Smooth muscle cell (in vitro differentiated cells): ENCODE measurements around the gene VAMP4. TPM values are rescaled to one million over a fixed set of nuclear protein-coding genes. Genes with fewer than 3 reads are reported as not detected.

Source experiments
- DNase-seq: peaks from one replicate; lab custom pipeline; 2025; ENCODE audit not compliant: unreplicated experiment; lab: John Stamatoyannopoulos, UW
- H2AFZ ChIP-seq: fragments of 200-600 bp; sonication (generic); 2 replicates; pipeline ENCODE4 v1.6.0; 2016; ENCODE audit warnings: antibody characterized with exemption, low read depth, mild to moderate bottlenecking
- H3F3A ChIP-seq: fragments of 200-600 bp; sonication (generic); 2 replicates; pipeline ENCODE4 v1.6.0; 2017; ENCODE audit warnings: antibody characterized with exemption, low read depth
- H3K27ac ChIP-seq: fragments of 200-600 bp; sonication (generic); 2 replicates; pipeline ENCODE4 v1.5.1; 2016; ENCODE audit warnings: low read depth, mild to moderate bottlenecking
- H3K27me3 ChIP-seq: fragments of 200-600 bp; sonication (generic); 2 replicates; pipeline ENCODE4 v1.6.1; 2016; ENCODE audit warnings: low read depth, mild to moderate bottlenecking
- H3K36me3 ChIP-seq: fragments of 200-600 bp; sonication (generic); 2 replicates; pipeline ENCODE4 v1.5.1; 2016; ENCODE audit warnings: low read depth
- H3K4me1 ChIP-seq: fragments of 200-600 bp; sonication (generic); 2 replicates; pipeline ENCODE4 v1.5.1; 2016; ENCODE audit warnings: low read depth
- H3K4me2 ChIP-seq: fragments of 200-600 bp; sonication (generic); 2 replicates; pipeline ENCODE4 v1.6.0; 2016; ENCODE audit warnings: mild to moderate bottlenecking
- H3K4me3 ChIP-seq: fragments of 200-600 bp; sonication (generic); 2 replicates; pipeline ENCODE4 v1.5.1; 2016; ENCODE audit warnings: mild to moderate bottlenecking
- H3K79me2 ChIP-seq: fragments of 200-600 bp; sonication (generic); 2 replicates; pipeline ENCODE4 v1.6.0; 2016; ENCODE audit warnings: low read depth, mild to moderate bottlenecking
- H3K9ac ChIP-seq: fragments of 200-600 bp; sonication (generic); 2 replicates; pipeline ENCODE4 v1.6.0; 2016; ENCODE audit warnings: low read depth
- H3K9me3 ChIP-seq: fragments of 200-600 bp; sonication (generic); replicated peaks from 2 replicates; pipeline ENCODE4 v1.5.1; 2016; ENCODE audit warnings: low read depth
- H4K20me1 ChIP-seq: fragments of 200-600 bp; sonication (generic); 2 replicates; pipeline ENCODE4 v1.6.0; 2016; ENCODE audit warnings: low read depth
- WGBS: methylation state at CpG from one replicate; pipeline ENCODE4 v1.1.7; 2016; ENCODE audit warnings: low lambda C conversion rate; 5-methylcytosine and 5-hydroxymethylcytosine counted together
- polyA plus RNA-seq: library from polyadenylated mRNA; unstranded; fragments of >200 nt; fragmentation: Nextera tagmentation; extraction: Ambion mirVana; gene quantifications from 2 replicates; pipeline ENCODE4 v1.2.1, GENCODE V29; 2016
- total RNA-seq: library from RNA; depleted of rRNA; stranded (reverse); fragments of >200 nt; gene quantifications from 2 replicates; pipeline ENCODE4 v1.2.3, GENCODE V29; 2014
- TF ChIP-seq, protein P1 (sequence below): fragments of 200-600 bp; sonication (generic); IDR thresholded peaks from 2 replicates; pipeline ENCODE4 v1.5.1; 2017; ENCODE audit warnings: borderline replicate concordance, mild to moderate bottlenecking, antibody characterized with exemption; ENCODE audit not compliant: insufficient read depth, poor library complexity, severe bottlenecking

VAMP4 gene
- total and polyA plus RNA-seq, 2 experiments from 2014 or later, result 15.2 to 17.4 TPM

- no peak for DNase-seq
- Histone ChIP-seq H3F3A (no peaks in the 10 kb centered on the region), H3K9me3 (no peaks in the 10 kb centered on the region), H4K20me1 (no peaks in the 10 kb centered on the region), H2AFZ (peak overlapping the region; percentile 40), H3K4me1 (peaks cover 6% of the 10 kb centered on the region), H3K4me3 (no peak overlapping the region), H3K4me2 (peak overlapping the region; percentile 27), H3K27me3 (no peaks in the 10 kb centered on the region), H3K36me3 (no peaks in the 10 kb centered on the region), H3K9ac (no peak overlapping the region), H3K27ac (no peak overlapping the region), H3K79me2 (no peaks in the 10 kb centered on the region)
- TF ChIP-seq, protein P1, sequence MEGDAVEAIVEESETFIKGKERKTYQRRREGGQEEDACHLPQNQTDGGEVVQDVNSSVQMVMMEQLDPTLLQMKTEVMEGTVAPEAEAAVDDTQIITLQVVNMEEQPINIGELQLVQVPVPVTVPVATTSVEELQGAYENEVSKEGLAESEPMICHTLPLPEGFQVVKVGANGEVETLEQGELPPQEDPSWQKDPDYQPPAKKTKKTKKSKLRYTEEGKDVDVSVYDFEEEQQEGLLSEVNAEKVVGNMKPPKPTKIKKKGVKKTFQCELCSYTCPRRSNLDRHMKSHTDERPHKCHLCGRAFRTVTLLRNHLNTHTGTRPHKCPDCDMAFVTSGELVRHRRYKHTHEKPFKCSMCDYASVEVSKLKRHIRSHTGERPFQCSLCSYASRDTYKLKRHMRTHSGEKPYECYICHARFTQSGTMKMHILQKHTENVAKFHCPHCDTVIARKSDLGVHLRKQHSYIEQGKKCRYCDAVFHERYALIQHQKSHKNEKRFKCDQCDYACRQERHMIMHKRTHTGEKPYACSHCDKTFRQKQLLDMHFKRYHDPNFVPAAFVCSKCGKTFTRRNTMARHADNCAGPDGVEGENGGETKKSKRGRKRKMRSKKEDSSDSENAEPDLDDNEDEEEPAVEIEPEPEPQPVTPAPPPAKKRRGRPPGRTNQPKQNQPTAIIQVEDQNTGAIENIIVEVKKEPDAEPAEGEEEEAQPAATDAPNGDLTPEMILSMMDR, result no peak
- WGBS, result 82% methylated on average over 6 of the region's 6 CpGs
Observed at GRCh38 chr1:171655746-171656116, 86.1 kb downstream of the VAMP4 start.

- Histone ChIP-seq H3F3A (no peaks in the 10 kb centered on the region), H3K4me3 (no peak overlapping the region), H3K9ac (no peak overlapping the region), H3K4me2 (peak overlapping the region; percentile 27), H3K79me2 (no peaks in the 10 kb centered on the region), H3K27ac (no peak overlapping the region), H3K36me3 (no peaks in the 10 kb centered on the region), H3K27me3 (no peaks in the 10 kb centered on the region), H2AFZ (peak overlapping the region; percentile 40), H3K9me3 (no peaks in the 10 kb centered on the region), H4K20me1 (no peaks in the 10 kb centered on the region), H3K4me1 (peaks cover 6% of the 10 kb centered on the region)
- TF ChIP-seq, protein P1, result peak; percentile 49
- 40% methylated on average over 24 of the region's 24 CpGs for WGBS
- DNase-seq, result peak; percentile 10
Observed at GRCh38 chr1:171654942-171655745, 86.7 kb downstream of the VAMP4 start.

DNA sequence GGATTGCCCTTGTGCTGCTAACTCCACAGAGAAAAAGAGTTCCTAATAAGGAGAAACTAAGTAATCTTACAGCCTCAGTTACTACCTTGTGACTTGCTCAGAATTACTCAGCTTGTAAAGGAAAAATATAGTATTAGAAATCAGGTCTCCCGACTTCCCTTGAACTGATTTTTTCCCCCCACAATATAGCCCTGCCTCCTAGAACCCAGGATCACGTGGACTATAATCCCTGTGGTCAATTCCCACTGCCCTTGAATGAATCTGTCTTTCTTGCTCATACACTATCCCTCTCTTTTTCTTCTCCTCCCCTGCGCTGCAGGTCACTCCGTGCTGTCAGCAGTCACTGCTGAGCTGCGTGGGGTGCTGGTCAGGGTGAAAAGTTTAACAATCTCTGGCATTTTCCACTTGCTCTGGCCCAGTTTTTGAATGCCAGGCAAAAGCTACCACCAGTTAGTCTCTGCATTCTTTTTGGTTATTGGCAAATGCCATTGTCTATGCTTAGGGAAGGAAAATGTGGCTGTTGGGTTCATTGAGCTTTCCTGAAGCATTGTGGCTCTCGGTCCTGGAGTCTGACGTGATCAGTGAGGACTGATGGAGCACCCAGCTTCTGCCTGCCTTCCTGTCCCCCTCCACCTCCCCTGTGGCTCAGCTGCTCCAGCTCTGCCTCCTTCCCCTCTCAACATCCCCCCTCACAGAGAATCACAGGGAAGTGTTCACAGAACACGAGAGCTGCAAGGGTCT lies 87.5 kb downstream of the VAMP4 start:
- H3K27ac ChIP-seq, result no peak overlapping the region
- peak overlapping the region; percentile 75 for H2AFZ ChIP-seq
- no peaks in the 10 kb centered on the region for H3F3A ChIP-seq
- WGBS, result 65% methylated on average over 8 of the region's 8 CpGs
- no peak for DNase-seq
- H3K79me2 ChIP-seq, result no peaks in the 10 kb centered on the region
- H3K9me3 ChIP-seq, result no peaks in the 10 kb centered on the region
- no peak overlapping the region for H3K4me3 ChIP-seq
- H3K4me1 ChIP-seq, result peaks cover 6% of the 10 kb centered on the region
- H3K9ac ChIP-seq, result no peak overlapping the region
- H3K4me2 ChIP-seq, result peak overlapping the region; percentile 66
- H3K36me3 ChIP-seq, result no peaks in the 10 kb centered on the region
- TF ChIP-seq, protein P1, result no peak
- no peaks in the 10 kb centered on the region for H4K20me1 ChIP-seq
- H3K27me3 ChIP-seq, result no peaks in the 10 kb centered on the region
